ENCODE data around the gene BBX. TPM values are rescaled to one million over a fixed set of nuclear protein-coding genes. Genes with fewer than 3 reads are reported as not detected.

BBX gene
- total RNA-seq, 1 donor from 2014 or later = 62.3 TPM

DNA sequence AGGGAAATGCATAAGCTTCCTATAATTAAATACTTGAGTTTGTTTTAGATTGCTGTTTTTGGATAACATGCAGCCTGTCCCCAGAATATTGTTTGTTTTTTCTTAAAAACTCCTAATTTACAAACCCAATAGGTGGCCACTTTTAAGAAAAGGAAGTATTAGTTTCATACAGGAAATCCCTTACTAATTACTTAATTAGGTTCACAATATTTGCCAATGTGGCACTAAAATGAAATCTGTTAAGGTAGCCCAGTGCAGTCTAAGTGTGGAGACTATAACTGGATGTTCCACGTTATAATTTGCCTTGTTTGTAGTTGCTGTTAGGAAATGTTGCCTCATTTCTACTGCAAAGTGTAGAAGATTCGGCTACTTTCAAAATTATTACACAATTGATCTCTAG is 195.8 kb downstream of the BBX start:
- DNase-seq (no peak), ATAC-seq (no peak)
- Histone ChIP-seq H3K9me3 (no peaks in the 10 kb centered on the region), H3K27ac (no peak overlapping the region), H3K4me1 (no peaks in the 10 kb centered on the region), H3K27me3 (no peaks in the 10 kb centered on the region), H3K36me3 (peaks cover 4% of the 10 kb centered on the region), H3K4me3 (no peak overlapping the region)
- TF ChIP-seq, protein P1, sequence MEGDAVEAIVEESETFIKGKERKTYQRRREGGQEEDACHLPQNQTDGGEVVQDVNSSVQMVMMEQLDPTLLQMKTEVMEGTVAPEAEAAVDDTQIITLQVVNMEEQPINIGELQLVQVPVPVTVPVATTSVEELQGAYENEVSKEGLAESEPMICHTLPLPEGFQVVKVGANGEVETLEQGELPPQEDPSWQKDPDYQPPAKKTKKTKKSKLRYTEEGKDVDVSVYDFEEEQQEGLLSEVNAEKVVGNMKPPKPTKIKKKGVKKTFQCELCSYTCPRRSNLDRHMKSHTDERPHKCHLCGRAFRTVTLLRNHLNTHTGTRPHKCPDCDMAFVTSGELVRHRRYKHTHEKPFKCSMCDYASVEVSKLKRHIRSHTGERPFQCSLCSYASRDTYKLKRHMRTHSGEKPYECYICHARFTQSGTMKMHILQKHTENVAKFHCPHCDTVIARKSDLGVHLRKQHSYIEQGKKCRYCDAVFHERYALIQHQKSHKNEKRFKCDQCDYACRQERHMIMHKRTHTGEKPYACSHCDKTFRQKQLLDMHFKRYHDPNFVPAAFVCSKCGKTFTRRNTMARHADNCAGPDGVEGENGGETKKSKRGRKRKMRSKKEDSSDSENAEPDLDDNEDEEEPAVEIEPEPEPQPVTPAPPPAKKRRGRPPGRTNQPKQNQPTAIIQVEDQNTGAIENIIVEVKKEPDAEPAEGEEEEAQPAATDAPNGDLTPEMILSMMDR (IDR thresholded peaks at IDR 0.05) = no peak
- intact Hi-C loops (cut with DNase I) = no loop called here

DNA sequence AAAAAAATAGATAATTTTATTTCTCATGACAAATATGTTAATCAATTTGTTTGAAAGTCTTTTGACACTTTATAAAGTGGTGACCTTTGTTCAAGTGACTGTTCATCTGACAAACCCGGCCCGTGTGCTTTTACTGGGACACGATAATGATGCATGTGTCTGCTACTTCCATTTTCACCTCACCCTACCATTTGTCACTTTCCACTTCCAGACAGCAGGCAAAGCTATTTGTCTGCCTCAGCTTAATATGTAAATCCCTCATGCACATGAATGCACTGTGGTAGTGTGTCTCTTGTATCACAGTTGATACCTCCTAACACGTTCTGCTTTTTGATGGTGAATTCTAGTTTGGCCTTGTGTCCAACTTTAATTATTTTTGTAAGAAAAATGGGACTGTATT is 204.3 kb downstream of the BBX start:
- H3K9me3 ChIP-seq = no peaks in the 10 kb centered on the region
- H3K27ac ChIP-seq = no peak overlapping the region
- DNase-seq (no peak), ATAC-seq (no peak)
- no peaks in the 10 kb centered on the region for H3K4me1 ChIP-seq
- TF ChIP-seq, protein P1 (IDR thresholded peaks at IDR 0.05) = no peak
- H3K4me3 ChIP-seq = no peak overlapping the region
- H3K27me3 ChIP-seq = no peaks in the 10 kb centered on the region
- peaks cover 23% of the 10 kb centered on the region for H3K36me3 ChIP-seq
- intact Hi-C loops (cut with DNase I) = no loop called here

DNA sequence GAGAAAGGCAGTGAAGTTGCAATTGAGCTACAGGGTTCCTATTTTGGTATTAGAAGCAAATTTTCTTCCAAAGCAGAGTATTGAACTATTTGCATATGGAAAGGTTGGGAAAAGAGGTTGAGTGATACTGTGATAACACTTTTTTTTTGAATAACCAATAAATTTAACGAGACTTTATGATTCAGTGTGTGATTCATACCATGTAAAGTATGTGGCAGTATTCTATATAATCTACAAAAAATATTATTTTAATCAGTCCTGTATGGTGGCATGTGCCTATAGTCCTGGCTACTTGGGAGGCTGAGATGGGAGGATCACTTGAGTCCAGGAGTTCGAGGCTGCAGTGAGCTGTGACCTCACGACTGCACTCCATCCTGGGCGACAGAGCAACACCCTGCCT is 206.9 kb downstream of the BBX start:
- Histone ChIP-seq H3K27ac (no peak overlapping the region), H3K4me1 (no peaks in the 10 kb centered on the region), H3K9me3 (no peaks in the 10 kb centered on the region), H3K27me3 (no peaks in the 10 kb centered on the region), H3K4me3 (no peak overlapping the region), H3K36me3 (peaks cover 39% of the 10 kb centered on the region)
- no peak for DNase-seq
- TF ChIP-seq, protein P1 (IDR thresholded peaks at IDR 0.05) = no peak
- no peak for ATAC-seq
- intact Hi-C loops (cut with DNase I) = no loop called here

DNA sequence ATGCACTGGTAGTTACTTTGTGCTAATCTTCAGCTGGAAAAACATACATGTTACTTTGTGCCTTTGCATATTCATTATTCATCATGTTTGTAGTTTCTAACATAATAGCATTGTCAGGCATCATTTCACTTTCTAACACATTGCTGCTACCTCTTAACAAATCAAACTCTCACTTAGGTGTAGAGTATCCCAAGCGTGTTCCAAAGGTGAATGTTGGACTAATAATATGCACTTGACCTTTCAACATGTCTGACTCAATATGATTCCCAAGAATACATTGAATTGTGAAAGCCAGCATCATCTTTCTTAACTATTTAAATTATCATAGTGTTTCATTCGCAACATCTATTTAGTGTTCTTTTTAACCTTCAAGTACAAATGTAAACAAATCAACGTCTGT is 211.6 kb downstream of the BBX start:
- Histone ChIP-seq H3K4me1 (no peaks in the 10 kb centered on the region), H3K27ac (no peak overlapping the region), H3K4me3 (no peak overlapping the region), H3K36me3 (peaks cover 34% of the 10 kb centered on the region), H3K9me3 (no peaks in the 10 kb centered on the region), H3K27me3 (no peaks in the 10 kb centered on the region)
- ATAC-seq = no peak
- DNase-seq = no peak
- TF ChIP-seq, protein P1 (IDR thresholded peaks at IDR 0.05) = no peak
- intact Hi-C loops (cut with DNase I) = no loop called here

DNA sequence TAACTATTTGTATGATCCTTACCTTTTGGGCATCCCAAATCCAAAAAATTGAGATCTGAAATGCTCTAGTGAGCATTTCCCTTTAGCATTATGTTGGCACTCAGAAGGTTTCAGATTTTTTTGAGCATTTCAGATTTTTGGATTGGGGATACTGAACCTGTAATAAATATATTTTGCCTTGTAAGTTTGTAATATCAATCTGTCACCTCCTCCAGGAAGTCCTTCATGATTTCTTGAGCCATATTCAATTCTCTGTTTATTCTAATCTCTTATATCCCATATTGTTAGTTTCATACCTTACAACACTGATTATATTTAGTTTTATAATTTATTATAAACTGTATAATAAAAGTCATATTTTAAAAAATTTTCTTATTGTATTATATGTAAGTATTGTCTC is 215.2 kb downstream of the BBX start:
- H3K9me3 ChIP-seq = no peaks in the 10 kb centered on the region
- intact Hi-C loops (cut with DNase I) = no loop called here

More for the DNA sequence above, 215.2 kb downstream of the BBX start:
- no peaks in the 10 kb centered on the region for H3K27me3 ChIP-seq
- no peak overlapping the region for H3K27ac ChIP-seq
- H3K4me1 ChIP-seq = no peaks in the 10 kb centered on the region
- ATAC-seq (no peak), DNase-seq (no peak)
- H3K36me3 ChIP-seq = peaks cover 11% of the 10 kb centered on the region
- TF ChIP-seq, protein P1 (IDR thresholded peaks at IDR 0.05) = no peak
- H3K4me3 ChIP-seq = no peak overlapping the region
